MCF 10A (cell line): ENCODE results near the gene CBLN3. TPM values are rescaled to one million over a fixed set of nuclear protein-coding genes. Genes with fewer than 3 reads are reported as not detected.

Source experiments
- BruUV-seq: library from RNA; stranded (reverse); fragments of 400-500 nt; replicated peaks from 2 replicates; lab custom pipeline; 2021; lab: Mats Ljungman, UMichigan
- CTCF ChIA-PET: fragments of 300-600 bp; sonication (Branson Sonifier 250); formaldehyde crosslinking; extraction: SDS; loops from one replicate; lab custom pipeline; 2021; ENCODE audit warnings: antibody characterized with exemption, inconsistent platforms; lab: Yijun Ruan, JAX
- POLR2A ChIA-PET: fragments of 300-600, 350-650 bp; sonication (Branson Sonifier 250); formaldehyde crosslinking; extraction: SDS; loops from one replicate; lab custom pipeline; 2020; ENCODE audit warnings: antibody characterized with exemption, inconsistent platforms; lab: Yijun Ruan, JAX
- DNase-seq: peaks from one replicate; pipeline ENCODE4 v3.0.0-alpha.2; 2018; ENCODE audit not compliant: unreplicated experiment
- H3K27ac Mint-ChIP-seq: one replicate; pipeline ENCODE4 v1.8.0; 2022; ENCODE audit warnings: mild to moderate bottlenecking, low read depth, mixed read lengths; ENCODE audit not compliant: unreplicated experiment
- H3K27me3 Mint-ChIP-seq: one replicate; pipeline ENCODE4 v1.8.0; 2022; ENCODE audit warnings: mixed read lengths; ENCODE audit not compliant: insufficient read depth, unreplicated experiment
- H3K36me3 Mint-ChIP-seq: one replicate; pipeline ENCODE4 v1.8.0; 2022; ENCODE audit warnings: mild to moderate bottlenecking, moderate library complexity, mixed read lengths; ENCODE audit not compliant: insufficient read depth, unreplicated experiment
- H3K4me1 Mint-ChIP-seq: one replicate; pipeline ENCODE4 v1.8.0; 2022; ENCODE audit warnings: mixed read lengths; ENCODE audit not compliant: insufficient read depth, unreplicated experiment
- H3K4me3 Mint-ChIP-seq: one replicate; pipeline ENCODE4 v1.8.0; 2022; ENCODE audit warnings: mild to moderate bottlenecking, moderate library complexity, mixed read lengths; ENCODE audit not compliant: unreplicated experiment
- H3K9me3 Mint-ChIP-seq: one replicate; pipeline ENCODE4 v1.8.0; 2022; ENCODE audit warnings: mixed read lengths; ENCODE audit not compliant: unreplicated experiment
- CTCF ChIP-seq: fragments of 200-600 bp; IDR thresholded peaks from one replicate; pipeline ENCODE4 v1.8.0; 2022; ENCODE audit warnings: antibody characterized with exemption, mild to moderate bottlenecking; ENCODE audit not compliant: unreplicated experiment
- intact Hi-C: fragments of 100-400 bp; cut with micrococcal nuclease; formaldehyde crosslinking; loops from 2 replicates; pipeline ENCODE4 v1.14.1; 2022
- total RNA-seq: library from RNA; stranded (reverse); gene quantifications from 2 replicates; pipeline ENCODE4 v1.2.3, GENCODE V29; 2022

CBLN3 gene
- total RNA-seq, 1 experiment from 2014 or later, result 2.4 TPM

DNA sequence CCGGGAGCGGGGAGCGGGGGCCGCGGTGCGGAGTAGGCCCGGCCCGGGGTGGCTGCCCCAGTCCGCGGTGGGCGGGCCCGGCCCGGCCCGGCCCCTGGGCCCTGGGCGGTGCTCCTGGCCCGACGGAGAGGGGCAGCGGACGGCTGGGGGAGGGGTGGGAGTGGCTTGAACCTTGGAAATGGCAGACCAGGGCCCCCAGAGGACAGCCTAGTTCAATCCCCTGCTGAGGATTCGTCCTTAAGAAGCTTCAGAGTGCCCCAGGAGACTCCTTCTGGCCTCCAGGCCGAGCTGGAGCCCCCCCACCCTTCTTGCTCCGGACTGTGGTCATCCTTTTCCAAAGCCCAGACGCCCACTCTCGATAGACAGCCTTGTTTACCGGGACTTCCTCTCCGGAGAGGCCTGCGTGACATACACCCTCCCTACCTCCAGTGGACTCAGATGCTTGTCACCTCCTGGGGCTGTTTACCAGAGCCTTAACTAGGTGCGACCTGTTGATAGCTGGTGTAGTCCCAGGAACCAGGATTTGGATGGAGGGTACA is 744 bp upstream of the CBLN3 start:
- peak overlapping the region; percentile 91 for H3K27ac Mint-ChIP-seq
- POLR2A ChIA-PET, result interaction anchor here (0.7 to 4.1 kb wide), 19 partner anchors 11 to 416 kb away, joined by 3 to 52 read pairs (median 5); partner anchors contain the start of genes CHMP4A, CIDEB, DHRS1 and LTB4R
- H3K4me1 Mint-ChIP-seq, result peaks cover 40% of the 10 kb centered on the region
- peaks cover 36% of the 10 kb centered on the region for H3K36me3 Mint-ChIP-seq
- no peaks in the 10 kb centered on the region for H3K9me3 Mint-ChIP-seq
- H3K4me3 Mint-ChIP-seq, result peak overlapping the region; percentile 80
- H3K27me3 Mint-ChIP-seq, result no peaks in the 10 kb centered on the region
- BruUV-seq, result no TSS peak
- TF ChIP-seq CTCF, result no peak
- CTCF ChIA-PET, result interaction anchor here (0.5 to 12.0 kb wide), 29 partner anchors 9 to 1893 kb away, joined by 3 to 626 read pairs (median 14); partner anchors contain the start of genes ADCY4, CHMP4A, CIDEB and LTB4R
- peak; percentile 59 for DNase-seq
- intact Hi-C loops, result no loop called here

- Mint-ChIP-seq H3K4me1 (peaks cover 42% of the 10 kb centered on the region), H3K36me3 (peaks cover 25% of the 10 kb centered on the region), H3K4me3 (peak overlapping the region; percentile 80), H3K9me3 (no peaks in the 10 kb centered on the region), H3K27me3 (no peaks in the 10 kb centered on the region), H3K27ac (peak overlapping the region; percentile 91)
- POLR2A ChIA-PET, result interaction anchor here (0.7 to 4.1 kb wide), 4 partner anchors 32 to 119 kb away, joined by 6 to 39 read pairs (median 21); partner anchors contain the start of genes CIDEB, LTB4R and LTB4R2
- intact Hi-C loops, result no loop called here
- no TSS peak for BruUV-seq
- CTCF ChIA-PET, result interaction anchor here (0.6 to 12.0 kb wide), 8 partner anchors 8 to 952 kb away, joined by 3 to 626 read pairs (median 4); partner anchors contain the start of genes ADCY4, CIDEB, LTB4R and LTB4R2
- TF ChIP-seq CTCF, result no peak
- DNase-seq, result no peak
Observed at GRCh38 chr14:24428628-24429394, 657 bp downstream of the CBLN3 start.

DNA sequence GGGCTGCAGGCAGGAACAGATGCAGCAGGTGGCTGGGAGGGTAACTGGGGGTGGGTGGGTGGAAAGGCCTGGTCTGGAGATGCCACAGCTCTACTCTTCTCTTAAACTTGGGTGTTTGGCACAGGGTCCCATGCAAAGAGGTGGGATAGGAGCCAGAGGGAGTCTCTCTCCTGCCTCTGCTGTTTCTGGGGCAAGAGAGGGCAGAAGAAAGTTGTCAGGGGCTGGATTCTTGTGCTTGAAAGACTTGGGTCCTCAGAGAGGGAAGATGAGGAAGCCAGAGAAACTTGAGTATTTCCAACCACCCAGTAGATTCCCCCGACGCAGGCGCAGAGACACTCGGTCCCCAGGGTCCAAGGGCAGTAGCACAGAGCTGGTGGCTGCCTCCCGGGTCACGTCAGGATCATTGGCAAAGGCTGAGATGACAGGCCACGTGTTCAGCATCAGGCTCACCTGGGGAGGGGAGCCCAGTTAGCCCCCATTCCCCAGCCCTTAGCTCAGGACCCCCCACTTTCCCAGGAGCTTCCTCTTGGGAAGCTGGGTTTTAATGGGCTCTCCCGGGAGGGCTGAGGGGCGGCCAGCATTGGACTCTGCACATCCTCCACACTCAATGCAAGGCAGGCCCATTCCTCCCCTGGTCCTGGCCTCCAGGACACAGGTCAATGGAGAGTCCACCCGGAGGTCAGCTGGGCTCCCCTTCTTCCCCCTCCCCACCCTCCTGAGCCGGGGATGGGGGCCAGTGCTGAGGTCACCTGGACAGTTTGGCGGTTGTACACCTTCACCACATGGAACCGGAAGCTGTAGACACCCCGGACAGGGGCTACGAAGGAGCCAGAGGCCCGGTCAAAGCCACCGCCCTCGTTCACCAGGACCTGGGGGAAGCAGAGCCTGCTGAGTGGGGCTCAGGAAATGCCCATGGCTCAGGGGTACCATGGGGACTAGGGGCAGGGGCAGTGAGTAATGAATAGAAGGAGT is 1.6 kb downstream of the CBLN3 start:
- no peak overlapping the region for H3K4me3 Mint-ChIP-seq
- BruUV-seq, result no TSS peak
- no peak overlapping the region for H3K27ac Mint-ChIP-seq
- peaks cover 15% of the 10 kb centered on the region for H3K36me3 Mint-ChIP-seq
- CTCF ChIA-PET, result interaction anchor here (0.6 to 12.0 kb wide), 8 partner anchors 9 to 951 kb away, joined by 3 to 626 read pairs (median 3); partner anchors contain the start of genes ADCY4 and RIPK3
- no peak for TF ChIP-seq CTCF
- H3K4me1 Mint-ChIP-seq, result peaks cover 37% of the 10 kb centered on the region
- POLR2A ChIA-PET, result interaction anchor here (0.7 to 2.2 kb wide), 3 partner anchors 8 to 109 kb away, joined by 3 to 6 read pairs (median 4); no protein-coding TSS in a partner anchor
- intact Hi-C loops, result no loop called here
- no peaks in the 10 kb centered on the region for H3K9me3 Mint-ChIP-seq
- no peaks in the 10 kb centered on the region for H3K27me3 Mint-ChIP-seq
- DNase-seq, result no peak
